DLD1 (cell line): ENCODE measurements around the gene PWP1.
"Not testable (repeated sequence)": the region's sequence is repeated elsewhere in the genome, so short reads cannot be mapped to it uniquely, and the experiment has no call there.

Source experiments
- in situ Hi-C: cut with HindIII; loops from 2 replicates; pipeline ENCODE4 v1.10.0; 2017; ENCODE audit warnings: low sequenced_read_pairs

The PWP1 gene

DNA sequence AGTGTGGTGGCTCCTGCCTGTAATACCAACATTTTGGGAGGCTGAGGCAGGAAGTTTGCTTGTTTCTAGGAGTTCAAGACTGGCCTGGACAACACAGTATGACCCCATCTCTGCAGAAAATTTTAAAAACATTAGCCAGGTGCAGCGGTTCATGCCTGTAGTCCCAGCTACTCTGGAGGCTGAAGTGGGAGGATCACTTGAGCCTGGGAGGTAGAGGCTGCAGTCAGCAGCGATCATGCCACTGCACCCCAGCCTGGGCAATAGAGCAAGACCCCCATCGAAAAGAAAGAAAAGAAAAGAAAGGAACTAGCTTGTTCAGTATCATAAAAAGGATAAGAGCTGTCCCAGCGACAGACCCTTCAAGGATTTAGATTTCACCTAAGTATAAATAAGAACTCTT lies 18.1 kb upstream of the PWP1 start:
- in situ Hi-C loops, result no loop called here

DNA sequence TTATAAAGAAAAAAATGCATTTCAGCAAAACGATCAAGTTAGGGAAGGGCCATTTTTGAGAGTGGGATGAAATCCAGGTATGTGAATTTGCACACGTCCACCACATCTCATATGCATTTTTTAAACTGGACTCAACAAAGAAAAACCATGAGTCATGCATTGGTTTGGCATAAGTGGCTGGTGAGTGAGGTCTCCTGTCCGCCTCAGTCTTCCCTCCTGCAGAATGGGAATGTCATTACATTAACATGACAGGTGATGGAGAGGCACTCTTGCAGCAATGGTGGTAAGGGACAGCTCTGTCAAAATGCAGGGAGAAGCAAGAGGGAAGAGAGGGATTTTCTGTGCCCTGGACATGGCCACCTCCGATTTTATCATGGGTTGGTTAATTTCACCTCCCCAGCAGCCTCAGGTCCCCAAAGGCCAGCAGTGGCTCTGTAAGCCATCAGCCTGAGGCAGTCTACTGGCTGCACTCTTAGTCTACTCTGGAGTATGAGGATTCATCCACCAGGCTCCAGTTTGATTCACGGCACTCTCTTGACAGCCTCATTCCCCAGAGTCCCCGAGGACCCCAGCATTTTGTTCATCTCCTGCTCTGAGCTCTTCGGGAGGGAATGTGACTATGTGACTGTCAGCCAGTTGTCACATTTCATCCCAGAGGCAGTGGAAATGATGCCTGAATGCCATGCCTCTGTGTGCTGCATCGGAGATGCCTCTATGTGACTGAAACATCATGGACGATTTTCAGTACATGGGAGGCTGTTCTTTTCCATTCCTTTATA lies 17.1 kb upstream of the PWP1 start:
- in situ Hi-C loops, result no loop called here

DNA sequence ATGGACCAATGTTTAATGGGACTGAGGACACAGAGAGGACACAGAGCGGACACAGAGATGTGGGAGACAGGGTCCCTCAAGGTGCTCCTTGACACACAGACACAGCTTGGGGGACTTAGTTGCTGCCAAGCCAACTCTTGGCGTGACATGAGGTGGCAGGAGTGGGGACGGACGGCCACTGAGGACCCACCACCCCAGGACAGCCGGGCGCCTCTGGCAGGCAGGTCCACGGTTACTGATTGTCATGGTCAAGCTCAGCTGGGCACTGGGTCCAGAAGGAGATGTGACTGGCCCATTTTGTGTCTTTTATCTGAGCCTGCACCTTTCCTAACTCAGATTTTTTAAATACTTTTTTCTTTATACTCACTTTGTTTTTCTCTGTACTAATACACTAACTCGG lies 15.7 kb upstream of the PWP1 start:
- in situ Hi-C loops, result no loop called here

DNA sequence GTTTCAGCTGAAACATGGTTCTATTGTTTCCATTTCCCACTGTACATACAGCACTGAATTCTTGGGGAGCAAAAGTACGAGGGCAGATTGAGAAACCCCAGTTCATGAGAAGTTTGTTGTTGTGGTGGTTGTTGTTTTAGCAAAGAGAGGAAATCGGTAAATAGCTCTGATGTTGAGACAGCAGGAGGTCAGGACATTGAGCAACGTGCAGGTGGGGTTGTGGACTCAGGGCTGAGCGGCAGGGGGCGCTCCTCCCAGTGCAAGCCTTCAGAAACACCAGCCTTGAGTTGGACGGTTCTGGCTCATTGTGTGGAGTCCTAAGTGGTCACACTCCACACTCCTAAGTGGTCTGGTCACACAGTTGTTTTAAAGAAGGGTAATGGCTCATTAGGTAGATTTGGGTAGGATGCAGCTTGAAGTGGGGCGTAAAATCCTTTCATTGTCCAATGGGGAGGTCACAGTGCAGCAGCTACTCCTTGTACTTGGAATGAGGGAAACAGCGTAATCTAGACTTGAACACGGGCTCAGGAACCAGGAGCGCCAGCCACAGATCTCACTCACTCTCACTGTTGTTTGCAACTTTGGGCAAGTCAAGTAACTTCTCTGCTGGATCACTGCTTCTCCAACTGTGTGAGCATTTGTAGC lies 14.5 kb upstream of the PWP1 start:
- in situ Hi-C loops, result no loop called here

DNA sequence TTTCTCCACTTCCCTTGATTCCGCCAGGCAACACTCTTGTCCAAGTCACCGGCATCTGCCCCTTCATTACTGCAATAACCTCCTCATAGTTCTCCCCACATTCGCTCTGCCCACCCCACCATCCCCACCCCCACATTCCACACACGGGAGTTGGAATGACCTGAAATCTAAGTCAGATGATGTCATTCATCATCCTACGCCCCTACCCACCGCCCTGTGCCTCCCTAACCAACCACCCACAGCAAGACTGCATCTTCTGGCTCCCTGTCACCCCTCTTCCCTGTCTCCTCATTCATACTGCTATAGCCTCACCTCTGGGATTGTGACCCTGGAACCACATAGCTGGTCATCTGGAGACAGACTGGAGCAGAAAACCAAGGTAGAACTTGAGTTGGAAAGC lies 7.9 kb upstream of the PWP1 start:
- in situ Hi-C loops, result no loop called here

DNA sequence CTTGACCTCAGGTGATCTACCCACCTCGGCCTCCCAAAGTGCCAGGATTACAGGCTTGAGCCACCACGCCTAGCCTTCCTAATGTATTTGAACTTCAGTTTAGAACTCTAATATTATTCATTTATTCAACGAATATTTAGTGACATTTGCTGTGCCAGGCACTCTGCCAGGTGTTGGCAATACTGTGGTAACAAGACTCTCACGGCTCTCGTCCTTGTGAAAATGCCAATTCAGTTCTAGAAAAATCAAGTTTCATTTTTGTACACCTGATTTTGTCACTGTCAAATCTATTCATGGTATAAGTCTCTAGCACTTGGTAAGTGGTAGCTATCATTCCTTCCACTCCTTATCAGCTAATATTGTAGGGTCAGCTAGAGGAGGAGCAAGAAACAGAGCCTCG lies 6.3 kb upstream of the PWP1 start:
- in situ Hi-C loops, result no loop called here

DNA sequence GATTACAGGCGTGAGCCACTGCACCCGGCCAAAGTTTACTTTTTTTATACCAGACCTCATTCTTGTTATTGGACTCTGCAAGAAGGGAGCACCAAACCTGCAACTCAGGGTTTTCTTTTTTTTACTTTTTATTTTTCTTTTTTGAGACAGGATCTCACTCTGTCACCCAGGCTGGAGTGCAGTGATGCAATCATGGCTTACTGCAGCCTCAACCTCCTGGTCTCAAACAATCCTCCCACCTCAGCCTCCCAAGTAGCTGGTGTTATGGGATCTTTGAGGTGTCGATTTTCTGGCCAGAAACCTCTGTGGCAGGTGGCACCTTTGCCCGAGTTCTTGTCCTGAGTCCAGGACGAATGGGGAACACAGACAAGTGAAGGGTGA lies 4.2 kb upstream of the PWP1 start:
- in situ Hi-C loops, result loop anchor here (10.0 kb wide), 1 partner anchor 63 kb away; no protein-coding TSS in a partner anchor

DNA sequence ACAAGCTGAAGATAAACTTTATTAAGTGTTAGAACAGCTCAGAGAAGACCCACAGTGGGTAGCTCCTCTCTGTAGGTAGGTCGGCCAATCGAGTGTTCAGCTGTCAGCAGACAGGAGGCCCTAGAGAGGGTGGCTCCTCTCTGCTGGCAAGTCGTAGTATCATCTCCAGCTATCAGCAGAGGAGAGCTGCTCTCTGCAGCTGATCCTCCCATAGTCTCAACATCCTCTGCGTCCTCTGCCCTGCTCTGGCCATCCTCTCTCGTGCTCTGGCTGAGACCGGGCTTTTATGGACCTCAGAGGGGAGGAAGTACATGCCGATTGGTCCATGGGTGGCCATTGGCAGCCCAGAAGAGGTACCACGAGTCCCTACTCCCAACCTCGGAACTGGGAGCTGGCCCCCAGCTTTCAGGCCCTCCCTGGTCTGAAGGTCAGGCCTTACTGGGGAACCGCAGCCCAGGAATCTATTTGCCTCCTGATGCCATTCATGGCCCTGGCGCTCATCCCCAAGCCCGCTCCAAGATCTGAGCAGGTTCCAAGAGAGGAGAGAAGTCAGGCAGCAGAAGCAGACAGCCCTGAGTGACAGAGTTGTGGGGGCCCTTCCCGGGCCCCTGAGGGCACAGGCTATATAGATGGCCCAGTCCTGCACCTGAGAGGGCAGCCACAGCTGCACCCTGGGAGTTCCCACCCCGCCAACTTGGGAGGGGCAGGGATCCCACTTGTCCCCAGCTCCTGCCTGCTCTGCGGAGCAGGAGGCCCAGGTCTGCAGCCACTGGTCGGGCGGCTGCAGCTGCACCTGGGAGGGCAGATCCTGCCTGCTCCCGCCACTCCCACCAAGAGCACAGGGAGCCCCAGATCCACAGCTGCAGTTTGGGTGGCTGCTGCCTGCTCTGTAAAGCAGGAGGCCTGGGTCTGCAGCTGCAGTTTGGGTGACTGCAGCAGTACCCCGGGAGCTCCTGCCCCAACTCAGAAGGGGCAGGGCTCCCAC lies 3.5 kb upstream of the PWP1 start:
- in situ Hi-C loops, result loop anchor here (10.0 kb wide), 1 partner anchor 63 kb away; no protein-coding TSS in a partner anchor

DNA sequence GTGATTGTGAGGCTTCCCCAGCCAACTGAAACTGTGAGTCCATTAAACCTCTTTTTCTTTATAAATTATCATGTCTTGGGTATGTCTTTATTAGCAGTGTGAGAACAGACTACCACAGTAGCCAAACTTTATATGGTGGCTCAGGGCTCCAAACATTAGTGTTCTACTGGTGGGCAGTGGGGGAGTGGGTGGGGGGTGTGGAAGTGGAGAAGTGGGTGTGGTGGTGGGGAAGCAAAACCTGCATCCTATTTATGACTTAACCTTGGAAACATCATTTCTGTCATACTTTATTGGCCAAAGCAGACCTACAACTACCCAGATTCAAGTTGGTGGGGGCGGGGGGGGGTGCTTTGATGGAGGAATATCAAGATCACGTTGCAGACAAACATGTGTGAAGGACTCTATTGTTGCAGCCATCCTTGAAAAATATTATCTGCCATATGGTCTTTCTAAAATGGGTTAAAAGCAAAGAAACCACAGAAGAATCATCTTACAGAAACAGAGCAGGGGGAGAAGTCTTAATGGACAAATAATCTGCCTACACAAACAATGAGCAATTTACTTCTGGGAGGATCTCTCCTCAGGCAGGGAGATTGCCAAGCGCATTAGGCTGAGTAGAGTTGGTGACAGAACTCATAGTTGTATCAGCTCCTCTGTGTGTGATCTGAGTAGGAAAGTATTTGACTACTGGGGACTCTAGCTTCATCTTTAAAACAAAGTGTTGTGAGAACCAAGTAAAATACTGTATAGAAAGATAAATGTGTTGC lies 1.4 kb upstream of the PWP1 start:
- in situ Hi-C loops, result loop anchor here (10.0 kb wide), 1 partner anchor 61 kb away; no protein-coding TSS in a partner anchor

DNA sequence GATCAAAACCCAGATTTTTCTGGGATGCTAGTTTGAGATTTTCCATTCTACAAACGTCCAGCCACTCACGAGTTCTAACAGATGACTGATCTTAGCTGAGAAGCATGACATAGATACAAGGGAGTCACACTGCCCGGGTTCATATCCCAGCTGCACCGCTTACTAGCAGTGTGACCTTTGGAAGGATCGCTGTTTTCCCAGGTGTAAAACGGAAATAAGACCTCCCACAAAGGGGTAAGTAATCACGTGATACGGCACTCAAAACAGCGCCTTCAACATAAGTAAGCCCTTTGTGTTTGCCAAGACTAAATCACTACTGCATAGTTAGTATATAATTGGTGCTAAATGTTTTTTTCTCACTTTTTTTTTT lies 624 bp upstream of the PWP1 start:
- in situ Hi-C loops, result loop anchor here (10.0 kb wide), 1 partner anchor 60 kb away; no protein-coding TSS in a partner anchor

DNA sequence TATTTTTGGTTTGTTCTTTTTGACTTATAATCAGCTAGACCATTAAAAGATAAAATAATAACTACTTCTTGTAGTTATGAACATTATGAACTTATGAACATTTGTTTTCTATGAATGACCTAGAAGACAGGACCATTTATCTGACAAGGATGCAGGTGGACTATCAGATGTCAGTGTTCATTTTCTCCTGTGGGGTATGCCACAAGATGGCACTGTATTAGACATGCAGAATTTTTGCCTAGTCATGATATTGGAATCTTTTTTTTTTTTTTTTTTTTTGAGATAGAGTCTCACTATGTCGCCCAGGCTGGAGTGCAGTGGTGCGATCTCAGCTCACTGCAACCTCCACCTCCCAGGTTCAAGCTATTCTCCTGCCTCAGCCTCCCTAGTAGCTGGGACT lies 10.2 kb downstream of the PWP1 start:
- in situ Hi-C loops, result not testable (repeated sequence)

DNA sequence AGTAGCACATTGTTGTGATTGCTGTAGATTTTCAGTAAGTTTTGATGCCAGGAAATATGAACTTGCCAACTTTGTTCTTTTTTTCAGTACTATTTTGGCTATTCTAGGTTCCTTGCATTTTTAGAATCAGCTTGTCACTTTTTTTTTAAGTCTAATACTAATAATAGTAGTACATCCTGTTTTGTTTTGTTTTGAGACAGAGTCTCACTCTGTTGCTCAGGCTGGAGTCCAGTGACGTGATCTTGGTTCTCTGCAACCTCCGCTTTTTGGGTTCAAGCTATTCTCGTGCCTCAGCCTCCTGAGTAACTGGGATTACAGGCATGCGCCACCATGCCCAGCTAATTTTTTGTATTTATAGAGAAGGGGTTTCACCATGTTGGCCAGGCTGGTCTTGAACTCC lies 16.5 kb downstream of the PWP1 start:
- in situ Hi-C loops, result no loop called here

DNA sequence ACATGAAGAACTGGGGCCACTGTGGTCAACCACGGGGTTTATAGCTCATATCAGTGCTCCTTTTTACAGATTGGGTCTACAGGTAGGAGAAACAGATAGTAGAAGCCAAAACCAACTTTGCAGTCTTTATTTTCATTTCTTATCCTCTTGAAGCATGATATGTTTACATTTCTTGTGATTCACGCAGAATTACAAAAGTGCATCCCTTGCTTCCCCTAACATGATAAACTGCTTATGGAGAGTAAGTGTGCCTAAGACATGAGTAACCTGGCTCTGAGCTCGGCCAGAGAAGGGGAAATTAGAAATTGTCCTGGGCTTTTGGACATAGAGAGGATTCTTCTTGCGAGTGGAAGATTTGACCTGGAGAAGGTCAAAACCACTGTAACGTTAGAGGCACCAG lies 18.4 kb downstream of the PWP1 start:
- in situ Hi-C loops, result no loop called here

DNA sequence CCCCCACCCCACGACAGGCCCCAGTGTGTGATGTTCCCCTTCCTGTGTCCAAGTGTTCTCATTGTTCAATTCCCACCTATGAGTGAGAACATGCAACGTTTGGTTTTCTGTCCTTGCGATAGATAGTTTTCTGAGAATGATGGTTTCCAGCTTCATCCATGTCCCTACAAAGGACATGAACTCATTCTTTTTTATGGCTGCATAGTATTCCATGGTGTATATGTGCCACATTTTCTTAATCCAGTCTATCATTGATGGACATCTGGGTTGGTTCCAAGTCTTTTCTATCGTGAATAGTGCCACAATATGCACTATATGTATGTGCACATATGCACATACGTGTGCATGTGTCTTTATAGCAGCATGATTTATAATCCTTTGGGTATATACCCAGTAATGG lies 19.9 kb downstream of the PWP1 start:
- in situ Hi-C loops, result not testable (repeated sequence)

DNA sequence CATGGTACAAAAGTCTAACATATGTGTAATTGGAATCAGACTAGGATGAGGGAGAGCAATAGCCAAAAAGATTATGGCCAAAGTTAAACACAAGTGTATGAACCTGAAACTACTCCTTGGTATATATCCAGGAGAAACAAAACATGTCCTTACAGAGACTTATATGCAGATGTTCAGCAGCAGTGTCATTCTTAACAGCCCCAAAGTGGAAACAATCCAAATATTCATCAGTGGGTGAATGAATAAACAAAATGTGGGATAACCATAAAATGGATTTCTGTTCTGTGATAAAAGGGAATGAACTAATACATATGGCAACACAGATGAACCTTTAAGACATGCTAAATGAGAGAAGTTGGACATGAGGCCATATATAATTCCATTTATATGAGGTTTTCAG lies 30.2 kb downstream of the PWP1 start:
- in situ Hi-C loops, result no loop called here

DNA sequence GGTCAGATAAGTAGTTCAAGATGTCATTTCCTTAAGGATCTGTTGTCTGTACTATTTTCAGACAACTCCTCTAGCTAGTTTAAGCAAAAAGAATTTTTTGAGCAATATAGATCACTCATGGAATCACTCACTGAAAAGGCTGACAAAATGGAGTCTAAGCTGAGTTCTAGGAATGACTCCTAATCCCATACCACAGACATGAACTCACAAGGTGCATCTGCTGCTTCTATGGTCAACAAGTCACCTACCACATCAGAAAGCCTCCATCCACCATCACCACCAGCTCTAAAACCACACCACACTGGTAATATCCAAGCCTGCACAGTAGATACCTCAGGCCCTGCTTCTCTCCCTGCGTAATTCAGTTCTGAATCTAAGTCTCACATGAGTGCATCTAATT lies 33.0 kb downstream of the PWP1 start:
- in situ Hi-C loops, result no loop called here

DNA sequence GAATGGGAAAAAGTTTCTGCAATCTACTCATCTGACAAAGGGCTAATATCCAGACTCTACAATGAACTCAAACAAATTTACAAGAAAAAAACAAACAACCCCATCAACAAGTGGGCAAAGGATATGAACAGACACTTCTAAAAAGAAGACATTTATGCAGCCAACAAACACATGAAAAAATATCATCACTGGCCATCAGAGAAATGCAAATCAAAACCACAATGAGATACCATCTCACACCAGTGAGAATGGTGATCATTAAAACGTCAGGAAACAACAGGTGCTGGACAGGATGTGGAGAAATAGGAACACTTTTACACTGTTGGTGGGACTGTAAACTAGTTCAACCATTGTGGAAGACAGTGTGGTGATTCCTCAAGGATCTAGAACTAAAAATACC lies 41.7 kb downstream of the PWP1 start:
- in situ Hi-C loops, result not testable (repeated sequence)

DNA sequence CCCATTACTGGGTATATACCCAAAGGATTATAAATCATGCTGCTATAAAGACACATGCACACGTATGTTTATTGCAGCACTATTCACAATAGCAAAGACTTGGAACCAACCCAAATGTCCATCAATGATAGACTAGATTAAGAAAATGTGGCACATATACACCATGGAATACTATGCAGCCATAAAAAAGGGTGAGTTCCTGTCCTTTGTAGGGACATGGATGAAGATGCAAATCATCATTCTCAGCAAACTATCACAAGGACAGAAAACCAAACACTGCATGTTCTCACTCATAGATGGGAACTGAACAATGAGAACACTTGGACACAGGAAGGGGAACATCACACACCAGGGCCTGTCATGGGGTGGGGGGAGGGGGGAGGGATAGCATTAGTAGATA lies 42.1 kb downstream of the PWP1 start:
- in situ Hi-C loops, result not testable (repeated sequence)

DNA sequence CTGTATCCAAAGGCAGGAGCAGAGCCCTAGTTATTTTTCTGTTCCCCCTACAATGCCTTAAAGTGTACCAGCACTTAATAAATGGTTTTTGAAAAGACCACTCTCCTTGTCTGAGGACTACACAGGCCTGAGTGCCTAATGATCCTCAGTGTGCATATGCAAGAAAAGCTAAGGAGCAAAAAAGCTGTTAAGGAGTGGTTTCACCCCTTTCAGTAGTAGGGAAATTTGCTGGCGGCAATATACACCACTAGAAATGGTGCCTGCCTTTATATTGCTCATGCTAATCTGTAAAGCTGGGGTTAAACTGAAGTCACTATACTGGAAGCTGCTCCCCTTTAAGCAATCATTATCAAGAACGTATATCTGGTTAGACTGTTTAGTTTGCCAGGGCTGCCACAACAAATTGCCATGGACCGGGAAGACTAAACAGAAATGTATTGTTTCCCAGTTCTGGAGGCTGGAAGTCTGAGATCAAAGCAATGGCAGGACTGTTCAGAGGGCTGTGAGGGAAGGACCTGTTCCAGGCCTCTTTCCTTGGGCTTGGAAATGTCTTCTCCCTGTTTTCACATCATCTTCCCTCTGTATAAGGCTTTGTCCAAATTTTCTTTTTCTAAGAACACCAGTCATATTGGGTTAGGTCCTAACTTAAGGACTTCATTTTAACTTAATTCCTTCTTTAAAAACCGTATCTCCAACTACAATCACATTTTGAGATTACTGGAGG lies 45.2 kb downstream of the PWP1 start:
- in situ Hi-C loops, result no loop called here

DNA sequence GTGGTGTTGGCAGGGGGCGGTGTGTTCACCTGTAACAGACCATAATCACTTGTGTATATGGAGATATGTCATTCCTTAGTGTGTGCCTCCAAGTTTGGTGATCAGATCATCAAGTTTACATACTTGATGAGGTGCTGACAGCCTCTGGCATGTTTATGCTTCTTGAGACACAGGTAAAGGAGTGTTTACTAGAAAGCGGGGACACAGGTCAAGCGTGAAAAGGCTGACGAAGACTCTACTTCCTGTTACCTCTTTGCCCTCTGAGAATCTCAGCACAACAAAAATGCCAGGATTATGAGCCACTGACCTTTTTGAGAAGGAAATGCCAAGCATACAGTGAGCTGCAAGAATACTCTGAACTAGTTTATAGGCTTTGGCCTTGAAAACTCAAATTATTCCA lies 45.8 kb downstream of the PWP1 start:
- in situ Hi-C loops, result no loop called here
